Activated naive CD4-positive, alpha-beta T cell treated with anti-CD3 and anti-CD28 coated beads, Interleukin-2, amount 10 ng/mL, durations not matched to agents 7 days and 5 days (primary cell): Measurements from ENCODE around the gene STON2.

Source experiments
- CTCF ChIA-PET: fragments of 350-600 bp; sonication (Branson Sonifier 250); formaldehyde crosslinking; loops from one replicate; lab custom pipeline; 2021; ENCODE audit warnings: antibody characterized with exemption; lab: Charles Lee
- DNase-seq: peaks from one replicate; pipeline ENCODE4 v3.0.0-alpha.2; 2020
- H3K27ac Mint-ChIP-seq: one replicate; pipeline ENCODE4 v1.8.0; 2021; ENCODE audit warnings: mild to moderate bottlenecking, moderate library complexity, mixed read lengths
- H3K27me3 Mint-ChIP-seq: one replicate; pipeline ENCODE4 v1.8.0; 2021; ENCODE audit warnings: mild to moderate bottlenecking, mixed read lengths
- H3K36me3 Mint-ChIP-seq: one replicate; pipeline ENCODE4 v1.8.0; 2021; ENCODE audit warnings: mixed read lengths
- H3K4me1 Mint-ChIP-seq: one replicate; pipeline ENCODE4 v1.8.0; 2021; ENCODE audit warnings: mixed read lengths
- H3K4me3 Mint-ChIP-seq: one replicate; pipeline ENCODE4 v1.8.0; 2021; ENCODE audit warnings: mild to moderate bottlenecking, moderate library complexity, mixed read lengths
- H3K9me3 Mint-ChIP-seq: one replicate; pipeline ENCODE4 v1.8.0; 2021; ENCODE audit warnings: mixed read lengths

The STON2 gene

GRCh38 chr14:81276073-81277069 lies 123.8 kb downstream of the STON2 start:
- H3K4me3 Mint-ChIP-seq = no peak overlapping the region
- no peaks in the 10 kb centered on the region for H3K36me3 Mint-ChIP-seq
- H3K9me3 Mint-ChIP-seq = no peaks in the 10 kb centered on the region
- no peaks in the 10 kb centered on the region for H3K4me1 Mint-ChIP-seq
- H3K27ac Mint-ChIP-seq = no peak overlapping the region
- no peak for DNase-seq
- CTCF ChIA-PET = no interaction called here
- peaks cover 13% of the 10 kb centered on the region for H3K27me3 Mint-ChIP-seq

- CTCF ChIA-PET = no interaction called here
- peaks cover 13% of the 10 kb centered on the region for H3K27me3 Mint-ChIP-seq
- no peak for DNase-seq
- H3K4me3 Mint-ChIP-seq = no peak overlapping the region
- no peaks in the 10 kb centered on the region for H3K4me1 Mint-ChIP-seq
- no peak overlapping the region for H3K27ac Mint-ChIP-seq
- H3K9me3 Mint-ChIP-seq = no peaks in the 10 kb centered on the region
- H3K36me3 Mint-ChIP-seq = no peaks in the 10 kb centered on the region
These were observed 124.6 kb downstream of the STON2 start for GRCh38 chr14:81275305-81276072.

DNA sequence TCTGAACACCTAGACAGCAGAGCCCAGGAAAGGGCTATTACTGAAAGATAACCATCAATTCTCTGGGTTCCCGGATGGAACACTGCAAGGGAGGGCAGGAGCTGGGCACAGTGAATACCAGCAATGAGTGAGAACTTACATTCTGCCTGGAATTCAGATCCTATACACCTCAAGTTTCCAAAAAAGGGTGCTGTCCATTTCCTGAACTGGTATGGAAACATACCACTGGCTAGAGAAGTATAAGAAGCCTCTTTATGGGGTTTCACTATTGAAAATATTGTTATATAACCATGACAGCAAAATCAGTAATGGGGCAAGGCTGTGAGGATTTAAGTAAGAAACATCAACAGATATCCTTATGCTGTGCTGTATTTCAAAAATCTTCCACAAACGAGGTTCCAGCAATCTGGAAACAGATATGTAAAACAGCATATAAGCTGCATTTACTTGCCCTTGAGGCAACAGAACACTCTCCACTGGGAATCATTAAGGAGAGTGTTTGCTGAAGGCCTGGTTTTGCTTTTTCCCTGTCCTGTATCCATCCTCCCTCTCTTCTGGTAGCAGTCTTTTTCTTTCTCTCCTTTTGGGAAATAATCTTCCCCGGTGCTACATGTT lies 126.1 kb downstream of the STON2 start:
- Mint-ChIP-seq H3K4me3 (no peak overlapping the region), H3K27me3 (peaks cover 18% of the 10 kb centered on the region), H3K36me3 (no peaks in the 10 kb centered on the region), H3K4me1 (no peaks in the 10 kb centered on the region), H3K9me3 (no peaks in the 10 kb centered on the region), H3K27ac (no peak overlapping the region)
- DNase-seq = no peak
- CTCF ChIA-PET = interaction anchor here (1.2 kb wide), 1 partner anchor 191 kb away, joined by 5 read pairs; no protein-coding TSS in a partner anchor

GRCh38 chr14:81273521-81273920 lies 126.6 kb downstream of the STON2 start:
- no peak overlapping the region for H3K27ac Mint-ChIP-seq
- peaks cover 20% of the 10 kb centered on the region for H3K27me3 Mint-ChIP-seq
- no peaks in the 10 kb centered on the region for H3K36me3 Mint-ChIP-seq
- H3K4me1 Mint-ChIP-seq = peaks cover 2% of the 10 kb centered on the region
- CTCF ChIA-PET = interaction anchor here (1.2 kb wide), 1 partner anchor 191 kb away, joined by 5 read pairs; no protein-coding TSS in a partner anchor
- no peak for DNase-seq
- no peaks in the 10 kb centered on the region for H3K9me3 Mint-ChIP-seq
- no peak overlapping the region for H3K4me3 Mint-ChIP-seq

- DNase-seq = no peak
- Mint-ChIP-seq H3K27me3 (peaks cover 22% of the 10 kb centered on the region), H3K9me3 (no peaks in the 10 kb centered on the region), H3K4me1 (peaks cover 13% of the 10 kb centered on the region), H3K27ac (no peak overlapping the region), H3K4me3 (no peak overlapping the region), H3K36me3 (no peaks in the 10 kb centered on the region)
- CTCF ChIA-PET = interaction anchor here (1.3 to 6.5 kb wide), 3 partner anchors 18 to 192 kb away, joined by 4 to 105 read pairs (median 8); no protein-coding TSS in a partner anchor
These were observed 127.8 kb downstream of the STON2 start for GRCh38 chr14:81272317-81272716.

DNA sequence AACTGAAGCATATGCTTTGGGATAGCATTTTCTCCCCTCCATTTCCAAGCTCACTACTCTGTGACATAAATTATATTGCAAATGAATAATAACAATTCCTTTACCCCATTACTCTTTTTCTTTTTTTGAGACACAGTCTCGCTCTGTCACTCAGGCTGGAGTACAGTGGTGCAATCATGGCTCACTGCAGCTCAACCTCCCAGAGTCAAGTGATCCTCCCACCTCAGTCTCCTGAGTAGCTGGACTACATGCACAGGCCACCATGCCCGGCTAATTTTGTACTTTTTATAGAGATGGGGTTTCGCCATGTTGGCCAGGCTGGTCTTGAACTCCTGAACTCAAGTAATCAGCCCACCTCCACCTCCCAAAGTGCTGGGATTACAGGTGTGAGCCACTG lies 130.1 kb downstream of the STON2 start:
- CTCF ChIA-PET = interaction anchor here (1.0 to 6.5 kb wide), 13 partner anchors 8 to 1214 kb away, joined by 3 to 105 read pairs (median 3); no protein-coding TSS in a partner anchor
- Mint-ChIP-seq H3K4me3 (no peak overlapping the region), H3K27me3 (peaks cover 28% of the 10 kb centered on the region), H3K9me3 (no peaks in the 10 kb centered on the region), H3K27ac (no peak overlapping the region), H3K36me3 (no peaks in the 10 kb centered on the region), H3K4me1 (peaks cover 15% of the 10 kb centered on the region)
- DNase-seq = no peak

- Mint-ChIP-seq H3K27me3 (peaks cover 28% of the 10 kb centered on the region), H3K27ac (no peak overlapping the region), H3K36me3 (no peaks in the 10 kb centered on the region), H3K4me3 (no peak overlapping the region), H3K9me3 (no peaks in the 10 kb centered on the region), H3K4me1 (peaks cover 15% of the 10 kb centered on the region)
- DNase-seq = no peak
- CTCF ChIA-PET = interaction anchor here (1.0 to 6.5 kb wide), 14 partner anchors 9 to 1214 kb away, joined by 3 to 105 read pairs (median 3); no protein-coding TSS in a partner anchor
These were observed 130.8 kb downstream of the STON2 start for GRCh38 chr14:81269100-81269978.

DNA sequence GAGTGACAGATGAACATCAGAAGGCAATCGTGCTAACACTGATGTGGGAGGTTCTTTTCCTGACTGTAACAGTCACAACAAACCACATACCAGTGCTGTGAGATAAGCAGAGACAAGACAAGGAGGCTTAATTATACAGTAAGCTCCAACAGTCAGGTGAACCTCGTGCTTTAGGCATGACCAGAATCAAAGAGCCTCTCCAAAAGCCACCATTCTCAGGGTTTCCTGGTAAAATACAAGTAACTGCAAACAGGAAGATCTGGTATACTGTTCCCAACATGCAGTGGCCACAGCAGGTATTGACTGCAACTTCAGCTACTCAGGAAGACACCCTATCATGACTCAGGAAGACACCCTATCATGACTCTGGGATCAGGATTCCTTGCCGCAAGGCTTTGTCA lies 132.1 kb downstream of the STON2 start:
- DNase-seq = no peak
- Mint-ChIP-seq H3K27ac (no peak overlapping the region), H3K4me3 (no peak overlapping the region), H3K4me1 (peaks cover 15% of the 10 kb centered on the region), H3K27me3 (peaks cover 23% of the 10 kb centered on the region), H3K36me3 (no peaks in the 10 kb centered on the region), H3K9me3 (no peaks in the 10 kb centered on the region)
- CTCF ChIA-PET = interaction anchor here (1.2 to 6.5 kb wide), 6 partner anchors 10 to 198 kb away, joined by 3 to 105 read pairs (median 8); no protein-coding TSS in a partner anchor

DNA sequence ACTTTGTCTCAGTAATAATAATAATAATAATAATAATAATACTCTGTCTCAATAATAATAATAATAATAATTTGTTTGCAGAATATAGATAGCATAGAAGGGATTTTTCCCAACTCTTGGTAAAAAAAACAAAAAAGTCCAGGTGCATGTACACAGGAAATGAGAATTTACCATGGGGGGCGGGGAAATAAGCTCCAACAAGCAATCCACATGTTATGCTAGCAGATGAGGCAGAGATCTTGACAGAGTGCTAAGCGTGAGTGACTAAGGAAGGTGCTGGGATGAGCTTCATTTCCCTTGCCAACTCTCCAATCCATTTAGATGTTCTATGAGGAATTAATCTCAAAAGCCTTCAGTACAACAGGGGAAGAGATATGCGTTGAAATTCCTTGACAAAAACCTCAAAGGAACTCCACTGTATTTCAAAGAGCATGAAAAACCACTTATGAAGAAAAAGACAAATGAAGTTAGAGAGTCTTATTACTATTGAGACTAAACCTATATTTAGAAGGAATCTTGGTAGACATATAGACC lies 134.4 kb downstream of the STON2 start:
- no peaks in the 10 kb centered on the region for H3K9me3 Mint-ChIP-seq
- no peak overlapping the region for H3K4me3 Mint-ChIP-seq
- DNase-seq = no peak
- H3K4me1 Mint-ChIP-seq = peaks cover 15% of the 10 kb centered on the region
- H3K27ac Mint-ChIP-seq = no peak overlapping the region
- no peaks in the 10 kb centered on the region for H3K36me3 Mint-ChIP-seq
- CTCF ChIA-PET = interaction anchor here (1.9 kb wide), 1 partner anchor 199 kb away, joined by 4 read pairs; no protein-coding TSS in a partner anchor
- peaks cover 28% of the 10 kb centered on the region for H3K27me3 Mint-ChIP-seq

DNA sequence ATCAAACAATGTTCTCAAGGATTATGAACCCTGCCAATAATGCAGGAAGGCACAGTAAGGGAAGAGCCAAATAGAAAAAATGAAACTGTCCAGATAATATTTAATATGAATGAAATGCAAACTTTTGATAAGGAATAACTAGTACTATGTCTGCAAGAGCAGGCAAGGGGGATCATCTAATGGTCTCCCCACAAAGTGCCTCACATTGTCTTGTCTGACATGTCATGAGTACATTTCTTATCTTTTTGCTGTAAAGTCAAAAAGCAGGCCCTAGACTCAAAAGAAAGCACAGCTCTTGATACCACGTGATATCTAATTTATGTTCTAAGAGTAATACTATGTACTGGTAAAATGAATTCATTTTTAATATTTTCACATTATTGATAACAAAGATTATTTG lies 135.5 kb downstream of the STON2 start:
- Mint-ChIP-seq H3K9me3 (no peaks in the 10 kb centered on the region), H3K4me3 (no peak overlapping the region), H3K4me1 (peaks cover 15% of the 10 kb centered on the region), H3K27me3 (peaks cover 33% of the 10 kb centered on the region), H3K36me3 (no peaks in the 10 kb centered on the region), H3K27ac (no peak overlapping the region)
- CTCF ChIA-PET = no interaction called here
- no peak for DNase-seq

GRCh38 chr14:81263777-81264410 lies 136.2 kb downstream of the STON2 start:
- H3K4me1 Mint-ChIP-seq = peaks cover 15% of the 10 kb centered on the region
- H3K9me3 Mint-ChIP-seq = no peaks in the 10 kb centered on the region
- H3K36me3 Mint-ChIP-seq = no peaks in the 10 kb centered on the region
- CTCF ChIA-PET = no interaction called here
- H3K27me3 Mint-ChIP-seq = peaks cover 32% of the 10 kb centered on the region
- no peak for DNase-seq
- H3K4me3 Mint-ChIP-seq = no peak overlapping the region
- no peak overlapping the region for H3K27ac Mint-ChIP-seq

DNA sequence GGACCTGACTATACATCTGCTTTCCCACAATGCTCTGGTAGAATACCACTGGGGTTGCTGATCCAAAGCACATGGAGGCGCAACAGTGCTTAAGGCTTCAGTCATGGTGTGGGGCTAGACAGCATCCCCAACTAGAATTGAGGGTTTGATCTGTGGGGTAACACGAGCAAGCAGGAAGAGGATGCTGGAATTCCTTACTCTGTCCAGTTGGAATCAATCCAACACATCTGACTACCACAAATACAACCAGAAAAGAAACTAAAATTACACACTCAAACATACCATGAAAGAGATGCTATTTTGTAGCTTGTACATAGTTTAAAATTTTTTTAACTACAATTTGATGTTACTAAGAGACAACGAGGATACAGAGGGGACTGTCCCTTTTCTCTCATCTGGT lies 138.9 kb downstream of the STON2 start:
- CTCF ChIA-PET = interaction anchor here (2.3 kb wide), 1 partner anchor 192 kb away, joined by 6 read pairs; no protein-coding TSS in a partner anchor
- Mint-ChIP-seq H3K36me3 (no peaks in the 10 kb centered on the region), H3K27ac (no peak overlapping the region), H3K4me3 (no peak overlapping the region), H3K4me1 (no peaks in the 10 kb centered on the region), H3K27me3 (peaks cover 21% of the 10 kb centered on the region), H3K9me3 (no peaks in the 10 kb centered on the region)
- DNase-seq = no peak
